Duodenal mucosa (tissue), 2 donors: ENCODE measurements around the gene PCDH1.

Source experiments
- H3K27ac ChIP-seq: one replicate; pipeline ENCODE4 v1.7.0; 2013; ENCODE audit warnings: low read depth, low read length
- H3K27me3 ChIP-seq, 2 donors: one replicate each; pipeline ENCODE4 v1.7.0; 2013; ENCODE audit warnings: low read length in 2 of 2, control low read depth in 1 of 2; ENCODE audit not compliant: insufficient read depth in 2 of 2, control insufficient read depth in 1 of 2
- H3K36me3 ChIP-seq, 2 donors: one replicate each; pipeline ENCODE4 v1.7.0; 2013; ENCODE audit warnings: low read length in 2 of 2, control low read depth in 1 of 2; ENCODE audit not compliant: insufficient read depth in 2 of 2, control insufficient read depth in 1 of 2
- H3K4me1 ChIP-seq, 2 donors: one replicate each; pipeline ENCODE4 v1.7.0; 2013; ENCODE audit warnings: low read length in 2 of 2, control low read depth in 1 of 2; ENCODE audit not compliant: insufficient read depth in 2 of 2, control insufficient read depth in 1 of 2
- H3K4me3 ChIP-seq, 2 donors: one replicate each; pipeline ENCODE4 v1.7.0; 2013; ENCODE audit warnings: low read length in 2 of 2, low read depth in 1 of 2
- H3K9ac ChIP-seq, 2 donors: one replicate each; pipeline ENCODE4 v1.7.0; 2013; ENCODE audit warnings: low read length in 2 of 2, low read depth in 1 of 2
- H3K9me3 ChIP-seq, 2 donors: one replicate each; pipeline ENCODE4 v1.7.0; 2013; ENCODE audit warnings: low read length in 2 of 2, control low read depth in 1 of 2; ENCODE audit not compliant: control insufficient read depth in 1 of 2

PCDH1 gene

DNA sequence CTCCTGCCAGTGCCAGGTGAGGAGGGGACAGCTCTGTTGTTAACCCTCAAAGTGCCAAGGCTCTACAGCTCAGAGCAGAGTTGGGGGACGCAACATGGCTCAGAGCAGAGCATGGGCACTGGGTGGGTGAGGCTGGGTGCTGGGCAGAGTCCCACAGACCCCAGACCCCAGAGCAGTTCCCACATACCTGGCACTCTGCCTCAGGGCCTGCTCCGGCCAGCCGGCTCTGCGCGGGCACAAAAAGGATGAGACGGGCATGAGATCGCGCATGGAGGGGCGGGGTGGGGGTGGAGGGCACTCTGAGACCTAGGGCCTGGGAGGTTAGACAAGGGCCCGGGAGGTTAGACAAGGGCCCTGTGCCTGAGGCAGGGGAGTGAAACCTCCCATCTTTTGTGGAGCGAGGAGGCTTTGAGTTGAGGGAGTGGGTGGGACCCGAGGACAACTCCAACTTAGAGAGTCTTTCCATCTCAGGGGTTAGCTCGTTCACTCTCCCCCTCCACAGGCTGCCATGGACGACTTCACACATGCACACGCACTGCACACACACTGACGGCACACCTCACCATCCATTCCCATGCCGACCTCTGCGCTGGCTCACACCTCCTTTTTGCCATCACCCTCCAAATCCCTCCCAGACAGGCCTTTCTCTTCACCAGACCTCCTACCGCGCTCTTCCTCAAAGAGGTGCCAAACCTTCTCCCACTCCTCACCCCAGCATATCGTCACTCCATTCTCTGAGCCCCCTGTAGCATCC lies 22.0 kb downstream of the PCDH1 start:
- H3K4me3 ChIP-seq: no peak overlapping the region
- H3K27me3 ChIP-seq: no peaks in the 10 kb centered on the region
- H3K9me3 ChIP-seq: no peaks in the 10 kb centered on the region
- no peak overlapping the region for H3K9ac ChIP-seq
- H3K36me3 ChIP-seq: peaks cover 0 to 25% of the 10 kb centered on the region in 2 donors
- peaks cover 24 to 26% of the 10 kb centered on the region in 2 donors for H3K4me1 ChIP-seq
- H3K27ac ChIP-seq: peak overlapping the region; percentile 32

DNA sequence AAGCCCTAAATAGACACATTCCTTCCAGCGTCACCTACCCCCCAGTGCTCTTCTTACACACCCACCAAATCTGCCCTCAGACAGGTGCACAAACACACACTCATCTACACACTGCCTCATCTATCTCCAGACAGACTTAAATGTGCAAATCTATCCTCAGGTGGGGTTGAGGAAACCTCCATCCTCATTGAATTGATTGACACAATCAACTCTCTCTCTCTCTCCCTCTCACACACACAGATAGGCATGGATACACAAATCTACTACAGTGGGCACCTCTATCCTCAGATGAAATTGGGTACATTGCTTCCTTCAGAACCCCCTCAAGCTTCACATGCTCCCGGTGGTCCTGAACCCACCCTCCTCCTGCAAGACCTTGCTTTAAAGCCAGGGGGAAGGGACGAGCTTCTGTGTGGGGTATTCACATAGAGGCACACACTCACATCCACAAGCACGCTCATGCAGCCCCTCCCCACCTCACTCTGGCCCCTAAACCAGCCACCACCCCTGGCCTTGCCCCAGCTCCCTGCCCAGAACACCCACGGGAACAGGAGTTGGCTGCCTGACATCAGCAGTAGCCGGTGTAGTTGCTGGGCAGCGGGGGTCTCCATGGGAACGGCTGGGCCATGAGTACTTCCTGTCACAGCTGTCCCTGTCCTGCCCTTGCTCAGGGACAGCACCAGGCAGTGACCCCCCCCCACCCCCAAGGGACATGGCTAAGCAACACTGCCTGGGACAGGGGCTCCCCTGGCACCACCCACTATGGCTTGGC lies 22.8 kb downstream of the PCDH1 start:
- Histone ChIP-seq H3K27me3 (no peaks in the 10 kb centered on the region), H3K27ac (peak overlapping the region; percentile 32), H3K9ac (no peak overlapping the region), H3K4me3 (no peak overlapping the region), H3K9me3 (no peaks in the 10 kb centered on the region), H3K4me1 (peaks cover 26 to 27% of the 10 kb centered on the region in 2 donors), H3K36me3 (peaks cover 0 to 22% of the 10 kb centered on the region in 2 donors)

DNA sequence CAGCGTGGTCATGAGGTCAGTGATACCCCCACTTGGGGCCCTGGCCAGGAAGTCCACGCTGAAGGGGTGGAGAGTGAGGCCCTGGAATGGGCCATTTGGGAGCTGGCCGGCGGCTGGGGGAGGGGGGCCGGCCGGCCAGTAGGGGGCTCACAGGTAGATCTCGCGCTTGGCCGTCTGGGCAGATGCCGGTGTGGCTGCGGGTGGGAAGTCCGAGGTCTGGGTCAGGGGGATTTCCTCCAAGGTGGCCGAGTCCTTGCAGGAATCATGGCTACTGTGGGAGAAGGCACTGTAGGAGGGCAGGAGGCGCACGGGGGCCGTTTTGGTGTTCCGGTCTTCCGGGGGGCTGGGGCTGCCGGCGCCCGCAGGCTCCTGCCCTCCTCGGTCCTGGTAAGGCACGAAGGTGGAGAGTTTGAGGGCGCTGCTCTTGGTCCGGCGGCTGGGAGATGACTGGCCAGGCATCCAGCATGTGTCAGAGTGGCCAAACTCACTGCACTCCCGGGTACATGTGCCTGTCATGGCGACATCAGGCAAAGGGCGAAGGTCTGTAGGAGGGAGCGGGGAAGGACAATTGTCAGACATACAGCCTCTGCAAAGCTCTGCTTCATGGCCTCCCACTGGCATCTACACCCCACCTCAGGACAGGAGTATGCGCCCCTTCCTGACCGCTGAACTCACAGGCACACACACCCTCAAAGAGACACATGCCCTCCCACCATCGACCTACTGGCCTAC lies 24.1 kb downstream of the PCDH1 start:
- H3K9ac ChIP-seq: no peak overlapping the region
- H3K36me3 ChIP-seq: peaks cover 0 to 17% of the 10 kb centered on the region in 2 donors
- no peak overlapping the region for H3K27ac ChIP-seq
- H3K27me3 ChIP-seq: no peaks in the 10 kb centered on the region
- no peaks in the 10 kb centered on the region for H3K9me3 ChIP-seq
- peaks cover 20 to 28% of the 10 kb centered on the region in 2 donors for H3K4me1 ChIP-seq
- H3K4me3 ChIP-seq: no peak overlapping the region

DNA sequence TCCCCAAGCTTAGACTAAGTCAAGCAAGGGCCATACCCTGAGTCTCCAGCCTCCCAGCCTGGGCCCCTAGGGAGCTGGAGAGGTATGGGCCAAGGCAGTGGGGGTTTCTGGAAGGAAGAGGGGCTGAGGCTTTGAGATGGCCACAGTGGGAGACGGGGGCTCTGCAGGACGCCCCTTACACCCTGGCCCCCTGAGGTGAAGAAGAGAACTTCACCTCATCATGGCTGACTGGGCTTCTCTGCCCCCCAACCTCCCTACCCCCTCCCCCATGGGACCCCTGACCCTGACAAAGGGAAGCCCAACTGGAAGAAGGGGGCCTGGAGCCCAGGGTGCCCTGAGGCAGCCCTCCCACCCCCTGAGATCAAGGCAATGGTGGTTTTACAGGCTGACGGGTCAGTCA lies 25.8 kb downstream of the PCDH1 start:
- H3K4me1 ChIP-seq: peaks cover 17 to 30% of the 10 kb centered on the region in 2 donors
- H3K27me3 ChIP-seq: no peaks in the 10 kb centered on the region
- no peak overlapping the region for H3K27ac ChIP-seq

DNA sequence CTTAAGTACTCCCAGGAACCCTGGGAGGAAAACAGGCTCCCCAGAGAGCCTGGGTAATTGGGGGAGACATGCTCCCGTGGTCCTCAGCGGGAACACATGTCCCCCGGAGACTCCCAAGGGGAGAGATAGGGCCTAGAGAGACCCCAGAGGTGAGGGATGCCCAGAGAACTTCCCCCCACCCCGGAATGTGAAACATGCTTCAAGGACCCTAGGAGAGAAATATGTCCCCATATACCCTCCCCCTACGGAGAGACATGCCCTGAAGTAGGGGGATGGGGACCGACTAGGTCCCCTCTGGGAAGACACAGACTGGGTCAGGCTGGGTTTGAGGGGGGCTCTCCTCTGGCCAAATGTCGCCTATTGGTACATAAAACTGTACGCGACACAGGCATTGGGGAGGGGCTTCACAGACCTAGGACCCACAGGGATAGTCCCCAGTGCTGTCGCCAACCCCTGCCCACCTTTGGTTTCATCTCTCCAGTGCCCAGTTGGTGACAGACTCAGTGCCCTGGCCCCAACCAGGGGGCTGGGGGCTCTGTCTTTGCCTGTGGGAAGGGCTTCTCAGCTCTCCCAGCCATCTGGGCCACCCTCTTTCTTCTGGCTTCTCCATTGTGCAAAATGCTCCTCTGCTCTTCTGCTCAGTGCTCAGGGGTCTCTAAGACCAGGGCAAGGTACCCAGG lies 26.9 kb downstream of the PCDH1 start:
- Histone ChIP-seq H3K9ac (no peak overlapping the region), H3K4me3 (no peak overlapping the region), H3K36me3 (peaks cover 0 to 9% of the 10 kb centered on the region in 2 donors), H3K27ac (no peak overlapping the region), H3K27me3 (no peaks in the 10 kb centered on the region), H3K4me1 (peaks cover 23 to 34% of the 10 kb centered on the region in 2 donors), H3K9me3 (no peaks in the 10 kb centered on the region)

More for the DNA sequence above, 25.8 kb downstream of the PCDH1 start:
- H3K9me3 ChIP-seq: no peaks in the 10 kb centered on the region
- H3K36me3 ChIP-seq: peaks cover 0 to 17% of the 10 kb centered on the region in 2 donors
- no peak overlapping the region for H3K9ac ChIP-seq
- H3K4me3 ChIP-seq: no peak overlapping the region

DNA sequence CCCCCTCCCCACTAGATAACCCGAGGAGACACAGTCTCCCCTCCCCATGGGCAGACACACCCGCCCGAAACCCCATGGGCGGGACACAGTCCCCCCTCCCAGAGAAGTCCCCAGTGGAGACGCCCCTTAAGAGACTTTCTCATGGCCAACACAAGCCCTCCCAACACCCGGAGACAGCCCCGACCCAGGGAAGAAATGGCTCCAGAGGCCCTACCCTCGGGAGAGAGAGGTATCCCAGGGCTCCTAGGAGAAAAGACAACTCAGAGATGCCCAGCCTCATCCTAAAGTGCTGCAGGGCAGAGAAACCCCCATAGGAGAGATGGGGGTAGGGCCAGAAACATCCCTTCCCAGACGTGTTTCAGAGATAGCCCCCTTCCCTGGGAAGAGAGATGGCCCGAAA lies 27.4 kb downstream of the PCDH1 start:
- no peaks in the 10 kb centered on the region for H3K27me3 ChIP-seq
- H3K36me3 ChIP-seq: peaks cover 0 to 7% of the 10 kb centered on the region in 2 donors
- no peaks in the 10 kb centered on the region for H3K9me3 ChIP-seq
- peak overlapping the region; percentile 39 for H3K27ac ChIP-seq
- H3K4me3 ChIP-seq: no peak overlapping the region
- peaks cover 25 to 37% of the 10 kb centered on the region in 2 donors for H3K4me1 ChIP-seq
- no peak overlapping the region for H3K9ac ChIP-seq

DNA sequence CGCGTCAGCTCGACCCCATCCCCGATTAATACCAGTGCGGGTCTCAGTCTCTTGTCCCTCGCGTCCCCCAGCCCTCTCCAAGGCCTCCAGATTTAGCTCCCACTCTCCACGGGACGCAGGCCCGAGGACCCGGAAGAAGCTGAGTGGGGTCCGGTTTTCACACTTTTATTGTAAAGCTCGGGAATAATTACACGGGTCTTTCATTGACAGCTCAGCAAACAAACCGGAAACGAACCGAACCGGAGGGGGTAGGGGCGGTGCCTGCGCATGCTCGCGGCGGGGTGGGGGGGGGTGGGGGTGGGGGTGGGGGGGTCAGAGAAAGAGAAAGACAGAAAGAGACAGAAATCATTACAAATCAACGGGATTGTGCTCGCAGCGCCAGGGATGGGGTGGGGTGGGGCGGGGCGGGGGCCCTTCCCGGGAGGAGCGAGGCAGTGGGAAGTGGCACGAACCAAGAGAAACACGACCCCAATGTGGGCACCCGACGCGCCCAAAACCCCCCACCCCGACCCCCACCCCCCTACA lies 27.9 kb downstream of the PCDH1 start:
- no peaks in the 10 kb centered on the region for H3K9me3 ChIP-seq

DNA sequence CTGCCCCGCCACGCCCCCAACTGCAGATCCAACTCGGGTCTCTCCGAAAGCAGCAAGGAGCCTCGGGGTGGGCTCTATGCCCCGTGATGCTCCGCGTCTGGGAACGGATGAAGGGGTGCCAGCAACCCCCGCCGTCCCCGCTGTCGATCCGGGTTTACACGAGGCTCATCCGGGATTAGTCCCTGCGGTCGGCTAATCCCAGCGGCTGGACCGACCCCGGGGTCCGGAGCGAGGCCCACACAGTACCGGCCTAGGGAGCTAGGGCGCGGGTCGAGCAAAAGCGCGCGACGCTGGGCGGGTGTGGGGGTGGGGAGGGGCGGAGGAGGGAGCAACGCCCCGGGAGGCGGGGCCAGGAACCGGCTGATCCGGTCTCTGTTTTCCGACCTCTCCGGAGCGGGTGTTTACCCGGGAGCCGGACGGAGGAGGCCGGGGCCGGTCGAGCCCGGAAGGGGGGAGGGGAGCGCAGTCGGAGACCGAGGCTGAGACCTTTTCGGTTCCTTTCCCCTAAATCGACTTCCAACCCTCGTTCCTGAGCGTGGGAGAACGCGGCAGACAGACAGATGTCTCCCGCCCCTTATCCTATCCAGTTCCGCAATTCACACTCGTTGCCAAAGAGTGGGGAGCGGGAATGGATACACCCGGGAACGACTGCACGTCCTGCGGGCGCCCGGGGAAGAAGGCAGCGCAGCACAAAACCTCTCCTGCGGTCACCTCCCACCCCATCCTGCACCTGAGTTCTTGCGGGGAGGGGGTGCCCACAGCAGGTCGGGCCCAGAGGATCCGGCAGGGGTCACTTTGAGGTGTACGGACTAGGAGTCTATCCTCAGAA lies 28.6 kb downstream of the PCDH1 start:
- peaks cover 0 to 6% of the 10 kb centered on the region in 2 donors for H3K36me3 ChIP-seq
- peak overlapping the region; percentile 86 to 87 for H3K4me3 ChIP-seq
- no peaks in the 10 kb centered on the region for H3K27me3 ChIP-seq
- no peaks in the 10 kb centered on the region for H3K9me3 ChIP-seq
- H3K27ac ChIP-seq: peak overlapping the region; percentile 97
- peak overlapping the region; percentile 91 to 97 for H3K9ac ChIP-seq
- peaks cover 33 to 43% of the 10 kb centered on the region in 2 donors for H3K4me1 ChIP-seq

More for the DNA sequence above, 27.9 kb downstream of the PCDH1 start:
- Histone ChIP-seq H3K9ac (peak overlapping the region; percentile 81 to 97), H3K27ac (peak overlapping the region; percentile 97), H3K36me3 (peaks cover 0 to 6% of the 10 kb centered on the region in 2 donors), H3K27me3 (no peaks in the 10 kb centered on the region), H3K4me3 (peak overlapping the region; percentile 86 to 87), H3K4me1 (peaks cover 27 to 37% of the 10 kb centered on the region in 2 donors)
